ENCODE data around the gene TEX11. TPM values are rescaled to one million over a fixed set of nuclear protein-coding genes. Genes with fewer than 3 reads are reported as not detected.
"Not testable (repeated sequence)": the region's sequence is repeated elsewhere in the genome, so short reads cannot be mapped to it uniquely, and the experiment has no call there.

The TEX11 gene
- total RNA-seq, 1 donor from 2014 or later = not detected

DNA sequence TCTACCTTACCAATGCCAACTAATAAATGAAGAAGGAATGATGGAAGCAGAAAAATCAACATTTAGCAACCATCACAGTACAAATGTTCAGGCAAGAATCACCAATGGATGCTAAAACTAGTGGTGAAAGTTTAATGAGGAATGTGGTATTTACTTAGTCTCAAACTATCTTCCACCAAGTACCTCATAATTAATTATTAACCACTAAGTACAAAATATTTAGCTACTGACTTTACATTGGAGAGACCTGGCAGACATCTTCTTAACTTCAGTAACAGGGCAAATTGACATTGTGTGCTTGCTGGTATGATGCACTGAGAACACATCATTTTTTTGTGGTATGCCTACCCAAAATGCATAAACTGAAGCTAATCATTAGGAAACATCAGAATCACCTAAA is 381.5 kb downstream of the TEX11 start:
- FAIRE-seq = no peak
- TF ChIP-seq, protein P1, sequence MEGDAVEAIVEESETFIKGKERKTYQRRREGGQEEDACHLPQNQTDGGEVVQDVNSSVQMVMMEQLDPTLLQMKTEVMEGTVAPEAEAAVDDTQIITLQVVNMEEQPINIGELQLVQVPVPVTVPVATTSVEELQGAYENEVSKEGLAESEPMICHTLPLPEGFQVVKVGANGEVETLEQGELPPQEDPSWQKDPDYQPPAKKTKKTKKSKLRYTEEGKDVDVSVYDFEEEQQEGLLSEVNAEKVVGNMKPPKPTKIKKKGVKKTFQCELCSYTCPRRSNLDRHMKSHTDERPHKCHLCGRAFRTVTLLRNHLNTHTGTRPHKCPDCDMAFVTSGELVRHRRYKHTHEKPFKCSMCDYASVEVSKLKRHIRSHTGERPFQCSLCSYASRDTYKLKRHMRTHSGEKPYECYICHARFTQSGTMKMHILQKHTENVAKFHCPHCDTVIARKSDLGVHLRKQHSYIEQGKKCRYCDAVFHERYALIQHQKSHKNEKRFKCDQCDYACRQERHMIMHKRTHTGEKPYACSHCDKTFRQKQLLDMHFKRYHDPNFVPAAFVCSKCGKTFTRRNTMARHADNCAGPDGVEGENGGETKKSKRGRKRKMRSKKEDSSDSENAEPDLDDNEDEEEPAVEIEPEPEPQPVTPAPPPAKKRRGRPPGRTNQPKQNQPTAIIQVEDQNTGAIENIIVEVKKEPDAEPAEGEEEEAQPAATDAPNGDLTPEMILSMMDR (IDR thresholded peaks at IDR 0.05; ENCODE audit: insufficient read depth, low read length, severe bottlenecking) = no peak
- no peaks in the 10 kb centered on the region for H3K36me3 ChIP-seq (ENCODE audit: control insufficient read depth, insufficient read depth, low read length)
- H3K4me3 ChIP-seq (ENCODE audit: low read depth, low read length) = no peak overlapping the region
- no peaks in the 10 kb centered on the region for H3K27me3 ChIP-seq (ENCODE audit: control insufficient read depth, insufficient read depth, low read length)
- DNase-seq (ENCODE audit: low read depth) = no peak

DNA sequence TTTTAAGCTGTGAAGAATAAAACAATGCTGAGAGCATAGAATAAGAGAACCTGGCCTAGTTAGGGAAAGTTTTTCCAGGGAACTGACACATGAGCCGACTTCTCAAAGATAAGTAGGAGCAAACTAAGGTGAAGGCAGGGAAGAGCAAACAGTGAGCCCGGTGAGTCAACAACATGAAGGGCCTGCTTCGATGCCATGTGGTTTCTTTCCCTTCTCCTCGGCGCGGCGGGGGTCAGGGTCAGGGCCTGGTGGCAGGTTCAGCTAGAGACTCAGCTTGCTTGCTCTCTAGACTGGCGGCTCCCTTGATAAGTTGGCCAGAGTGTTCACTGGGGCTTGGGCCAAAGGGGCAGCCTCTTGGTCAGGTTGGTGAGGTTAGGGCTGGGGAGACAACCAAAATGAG is 382.8 kb downstream of the TEX11 start:
- H3K4me3 ChIP-seq (ENCODE audit: low read depth, low read length) = no peak overlapping the region
- no peaks in the 10 kb centered on the region for H3K27me3 ChIP-seq (ENCODE audit: control insufficient read depth, insufficient read depth, low read length)
- FAIRE-seq (no peak), DNase-seq (ENCODE audit: low read depth) (peak; percentile 49)
- TF ChIP-seq, protein P1 (IDR thresholded peaks at IDR 0.05; ENCODE audit: insufficient read depth, low read length, severe bottlenecking) = no peak
- H3K36me3 ChIP-seq (ENCODE audit: control insufficient read depth, insufficient read depth, low read length) = no peaks in the 10 kb centered on the region

DNA sequence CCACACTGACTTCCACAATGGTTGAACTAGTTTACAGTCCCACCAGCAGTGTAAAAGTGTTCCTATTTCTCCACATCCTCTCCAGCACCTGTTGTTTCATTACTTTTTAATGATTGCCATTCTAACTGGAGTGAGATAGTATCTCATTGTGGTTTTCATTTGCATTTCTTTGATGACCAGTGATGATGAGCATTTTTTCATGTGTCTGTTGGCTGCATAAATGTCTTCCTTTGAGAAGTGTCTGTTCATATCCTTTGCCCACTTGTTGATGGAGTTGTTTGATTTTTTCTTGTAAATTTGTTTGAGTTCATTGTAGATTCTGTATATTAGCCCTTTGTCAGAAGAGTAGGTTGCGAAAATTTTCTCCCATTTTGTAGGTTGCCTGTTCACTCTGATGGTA is 392.8 kb downstream of the TEX11 start:
- H3K27me3 ChIP-seq (ENCODE audit: control insufficient read depth, insufficient read depth, low read length); H3K36me3 ChIP-seq (ENCODE audit: control insufficient read depth, insufficient read depth, low read length); DNase-seq (ENCODE audit: low read depth); H3K4me3 ChIP-seq (ENCODE audit: low read depth, low read length); FAIRE-seq: not testable (repeated sequence)

DNA sequence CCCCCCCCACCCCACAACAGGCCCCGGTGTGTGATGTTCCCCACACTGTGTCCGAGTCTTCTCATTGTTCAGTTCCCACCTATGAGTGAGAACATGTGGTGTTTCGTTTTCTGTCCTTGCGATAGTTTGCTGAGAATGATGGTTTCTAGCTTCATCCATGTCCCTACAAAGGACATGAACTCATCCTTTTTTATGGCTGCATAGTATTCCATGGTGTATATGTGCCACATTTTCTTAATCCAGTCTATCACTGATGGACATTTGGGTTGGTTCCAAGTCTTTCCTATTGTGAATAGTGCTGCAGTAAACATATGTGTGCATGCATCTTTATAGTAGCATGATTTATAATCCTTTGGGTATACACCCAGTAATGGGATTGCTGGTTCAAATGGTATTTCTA is 393.2 kb downstream of the TEX11 start:
- not testable (repeated sequence) for FAIRE-seq; H3K36me3 ChIP-seq (ENCODE audit: control insufficient read depth, insufficient read depth, low read length); H3K4me3 ChIP-seq (ENCODE audit: low read depth, low read length); H3K27me3 ChIP-seq (ENCODE audit: control insufficient read depth, insufficient read depth, low read length); DNase-seq (ENCODE audit: low read depth)

DNA sequence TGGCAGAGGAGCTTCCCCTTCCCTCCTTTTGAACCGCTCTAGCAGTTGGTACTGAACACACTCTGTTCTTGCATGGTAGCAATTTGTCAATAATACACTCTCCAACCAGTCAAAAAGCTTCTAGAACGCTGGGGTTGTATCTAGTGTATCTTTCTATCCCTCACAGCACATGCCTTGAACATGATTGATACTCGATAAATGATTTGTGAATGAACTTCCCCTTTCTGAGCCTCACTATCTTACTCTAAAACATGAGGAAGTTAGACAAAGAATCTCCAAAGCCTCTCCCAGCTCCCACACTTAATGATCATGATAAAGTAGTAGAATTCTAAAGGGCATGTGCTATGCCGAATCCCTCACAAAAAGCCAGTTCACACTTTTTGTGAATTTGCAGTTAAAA is 399.4 kb downstream of the TEX11 start:
- FAIRE-seq (no peak), DNase-seq (ENCODE audit: low read depth) (no peak)
- Histone ChIP-seq H3K27me3 (ENCODE audit: control insufficient read depth, insufficient read depth, low read length) (no peaks in the 10 kb centered on the region), H3K36me3 (ENCODE audit: control insufficient read depth, insufficient read depth, low read length) (no peaks in the 10 kb centered on the region), H3K4me3 (ENCODE audit: low read depth, low read length) (no peak overlapping the region)
- TF ChIP-seq, protein P1 (IDR thresholded peaks at IDR 0.05; ENCODE audit: insufficient read depth, low read length, severe bottlenecking) = no peak

DNA sequence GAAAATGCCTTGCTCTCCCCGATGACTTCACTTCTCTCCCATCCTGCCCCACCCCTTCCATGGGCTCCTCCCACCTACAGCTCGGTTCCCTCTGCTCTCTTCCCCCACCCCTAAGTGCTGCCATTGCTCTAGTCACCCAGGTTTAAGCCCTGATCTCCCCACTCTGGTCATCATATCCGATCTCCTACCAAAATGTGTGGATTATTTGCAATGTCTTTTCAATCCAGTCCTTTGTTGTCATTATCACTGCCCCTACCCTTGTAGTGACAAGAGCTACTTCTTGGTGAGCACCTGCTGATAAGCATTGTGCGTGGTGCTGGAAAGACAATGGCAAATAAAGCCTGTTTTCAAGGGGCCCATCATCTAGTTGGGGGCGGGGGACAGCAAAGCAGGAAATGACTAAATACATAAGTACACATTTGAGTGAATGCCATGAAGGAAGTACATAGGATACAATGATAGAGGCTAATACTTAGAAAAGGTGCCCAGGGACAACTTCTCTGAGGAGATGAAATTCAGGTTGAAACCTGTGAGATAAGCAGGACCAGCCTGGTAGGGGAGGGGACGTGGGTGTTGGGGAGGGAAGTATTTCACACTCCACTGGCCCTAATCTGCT is 400.1 kb downstream of the TEX11 start:
- Histone ChIP-seq H3K36me3 (ENCODE audit: control insufficient read depth, insufficient read depth, low read length) (no peaks in the 10 kb centered on the region), H3K27me3 (ENCODE audit: control insufficient read depth, insufficient read depth, low read length) (no peaks in the 10 kb centered on the region), H3K4me3 (ENCODE audit: low read depth, low read length) (no peak overlapping the region)
- TF ChIP-seq, protein P1 (IDR thresholded peaks at IDR 0.05; ENCODE audit: insufficient read depth, low read length, severe bottlenecking) = no peak
- no peak for FAIRE-seq
- DNase-seq (ENCODE audit: low read depth) = peak; percentile 54

DNA sequence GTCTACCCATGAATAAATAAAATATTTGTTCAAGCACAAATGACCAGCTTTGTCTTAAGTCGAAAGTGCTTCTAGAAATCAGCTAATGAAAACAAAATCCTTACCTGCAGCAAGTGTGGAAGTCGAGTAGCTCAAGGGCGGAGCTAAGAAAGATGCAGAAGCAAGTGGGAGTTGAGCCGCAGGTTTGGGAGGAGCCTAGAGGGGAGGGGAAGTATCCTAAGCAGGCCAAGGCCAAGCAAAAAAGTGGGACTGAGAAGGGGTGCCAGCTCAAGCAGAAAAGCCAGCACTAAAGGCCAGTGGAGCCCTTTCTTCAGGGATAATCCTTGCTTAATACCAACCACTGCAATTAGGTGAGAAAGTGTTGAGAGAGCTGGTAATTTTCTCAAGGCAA is 403.1 kb downstream of the TEX11 start:
- Histone ChIP-seq H3K36me3 (ENCODE audit: control insufficient read depth, insufficient read depth, low read length) (peaks cover 2% of the 10 kb centered on the region), H3K27me3 (ENCODE audit: control insufficient read depth, insufficient read depth, low read length) (no peaks in the 10 kb centered on the region), H3K4me3 (ENCODE audit: low read depth, low read length) (no peak overlapping the region)
- DNase-seq (ENCODE audit: low read depth) = no peak
- no peak for FAIRE-seq
- TF ChIP-seq, protein P1 (IDR thresholded peaks at IDR 0.05; ENCODE audit: insufficient read depth, low read length, severe bottlenecking) = no peak

All from bronchial epithelial cell (primary cell).